H1 (cell line): Measurements from ENCODE around the gene MYO7B. TPM values are rescaled to one million over a fixed set of nuclear protein-coding genes. Genes with fewer than 3 reads are reported as not detected.

Source experiments
- CEBPB ChIP-seq: IDR thresholded peaks from 2 replicates; pipeline ENCODE4 v1.6.1; 2012; ENCODE audit warnings: low read depth, low read length
- RAD21 ChIP-seq, 2 experiments: IDR thresholded peaks in 1 of 2; conservative IDR thresholded peaks in 1 of 2; 2 replicates each; pipeline ENCODE4 v1.6.1; 2011; ENCODE audit warnings: low read depth in 2 of 2, low read length in 2 of 2, improper control_type of control experiment in 1 of 2, inconsistent platforms in 1 of 2, mild to moderate bottlenecking in 1 of 2, moderate library complexity in 1 of 2
- SP1 ChIP-seq: IDR thresholded peaks from 2 replicates; pipeline ENCODE4 v1.6.1; 2011; ENCODE audit warnings: low read depth, low read length
- polyA plus RNA-seq, 7 experiments: library from polyadenylated mRNA; depleted of rRNA in 3 of 7; stranded (reverse) in 5 of 7; unstranded in 2 of 7; fragments of >200 nt in 5 of 7; fragments of 200-250 nt in 2 of 7; gene quantifications; 1 replicate in 5 of 7; 2 replicates in 1 of 7; 4 replicates in 1 of 7; pipeline versions ENCODE4 v1.2.1 to v1.2.3, GENCODE V29; 2011 to 2013; ENCODE audit warnings: missing spikeins in 2 of 7, mixed read lengths in 2 of 7
- total RNA-seq: library from RNA; stranded (reverse); fragmentation: NEBNext Ultra II Directional; extraction: Animal tissue kit (Norgen Biotek cat#: 25700); gene quantifications from 2 replicates; pipeline ENCODE4 v1.2.1, GENCODE V29; 2021

The MYO7B gene
- total and polyA plus RNA-seq, 2 of the 8 experiments (the other 6 are each of a cell fraction or from before 2014, with no cell fraction given): not detected

DNA sequence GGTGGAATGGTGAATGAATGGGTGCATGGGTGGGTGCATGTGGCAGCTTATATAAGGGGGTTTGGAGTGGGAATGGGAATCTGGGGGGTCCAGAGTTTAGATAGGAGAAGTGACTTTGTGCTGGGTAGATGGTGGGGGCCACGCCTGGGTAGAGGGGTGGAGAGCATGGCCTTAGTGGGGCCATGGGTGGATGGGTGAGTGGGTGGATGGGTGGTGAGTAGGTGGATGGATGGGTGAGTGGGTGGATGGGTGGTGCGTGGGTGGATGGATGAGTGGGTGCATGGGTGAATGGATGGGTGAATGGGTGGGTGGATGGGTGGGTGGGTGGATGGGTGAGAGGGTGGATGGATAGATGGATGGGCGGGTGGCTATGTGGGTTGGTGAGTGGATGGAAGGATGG, 53.9 kb downstream of the MYO7B start (continued):
- TF ChIP-seq CEBPB (no peak), SP1 (no peak), RAD21 (IDR thresholded peaks at IDR 0.05 in 1 of 2, conservative IDR thresholded peaks at IDR 0.05 in 1 of 2; ENCODE audit: low read depth in 2 of 2, low read length in 2 of 2) (no peak)
